Neural progenitor cell (in vitro differentiated cells): ENCODE results near the gene TREH. TPM values are rescaled to one million over a fixed set of nuclear protein-coding genes. Genes with fewer than 3 reads are reported as not detected.
A peak's percentile ranks its signal among the peaks of the same experiment; 100 is the strongest.

ENCODE experiments used
- DNase-seq: peaks from one replicate; pipeline ENCODE4 v3.0.0-alpha.2; 2016; ENCODE audit warnings: low spot score
- H2AFZ ChIP-seq: fragments of 200-600 bp; sonication (generic); replicated peaks from 2 replicates; pipeline ENCODE4 v1.6.1; 2016; ENCODE audit warnings: antibody characterized with exemption
- H3F3A ChIP-seq: fragments of 200-600 bp; sonication (generic); 2 replicates; pipeline ENCODE4 v1.6.1; 2016; ENCODE audit warnings: antibody characterized with exemption, low read depth
- H3K27ac ChIP-seq: fragments of 200-600 bp; sonication (generic); 2 replicates; pipeline ENCODE4 v1.5.1; 2016; ENCODE audit warnings: mild to moderate bottlenecking
- H3K27me3 ChIP-seq: fragments of 200-600 bp; sonication (generic); 2 replicates; pipeline ENCODE4 v1.6.1; 2016; ENCODE audit warnings: mild to moderate bottlenecking, moderate library complexity
- H3K36me3 ChIP-seq: fragments of 200-600 bp; sonication (generic); 2 replicates; pipeline ENCODE4 v1.5.1; 2016
- H3K4me1 ChIP-seq: fragments of 200-600 bp; sonication (generic); 2 replicates; pipeline ENCODE4 v1.6.1; 2016; ENCODE audit warnings: mixed run types
- H3K4me2 ChIP-seq: fragments of 200-600 bp; sonication (generic); 2 replicates; pipeline ENCODE4 v1.6.1; 2016
- H3K4me3 ChIP-seq: fragments of 200-600 bp; sonication (generic); 2 replicates; pipeline ENCODE4 v1.5.1; 2016
- H3K79me2 ChIP-seq: fragments of 200-600 bp; sonication (generic); 2 replicates; pipeline ENCODE4 v1.6.1; 2016; ENCODE audit warnings: low read depth
- H3K9ac ChIP-seq: fragments of 200-600 bp; sonication (generic); 2 replicates; pipeline ENCODE4 v1.6.1; 2016
- H3K9me3 ChIP-seq: fragments of 200-600 bp; sonication (generic); 2 replicates; pipeline ENCODE4 v1.5.1; 2016; ENCODE audit warnings: low read depth
- H4K20me1 ChIP-seq: fragments of 200-600 bp; sonication (generic); 2 replicates; pipeline ENCODE4 v1.6.1; 2016; ENCODE audit warnings: low read depth
- H3K27ac Mint-ChIP-seq: 3 replicates; pipeline ENCODE4 v1.8.0; 2021; ENCODE audit warnings: mixed read lengths
- H3K27me3 Mint-ChIP-seq: 2 replicates; pipeline ENCODE4 v1.8.0; 2022; ENCODE audit warnings: low read depth, mild to moderate bottlenecking, inconsistent platforms, moderate library complexity, mixed read lengths; ENCODE audit not compliant: insufficient read depth
- H3K36me3 Mint-ChIP-seq: 3 replicates; pipeline ENCODE4 v1.8.0; 2021; ENCODE audit warnings: mixed read lengths
- H3K4me1 Mint-ChIP-seq: 3 replicates; pipeline ENCODE4 v1.8.0; 2021; ENCODE audit warnings: mixed read lengths
- H3K4me3 Mint-ChIP-seq: 3 replicates; pipeline ENCODE4 v1.8.0; 2021; ENCODE audit warnings: mild to moderate bottlenecking, moderate library complexity, mixed read lengths
- H3K9me3 Mint-ChIP-seq: 3 replicates; pipeline ENCODE4 v1.8.0; 2020; ENCODE audit warnings: mixed read lengths
- CTCF ChIP-seq: fragments of 200-600 bp; sonication (generic); IDR thresholded peaks from 2 replicates; pipeline ENCODE4 v1.5.1; 2017; ENCODE audit warnings: antibody characterized with exemption, mild to moderate bottlenecking
- EZH2 ChIP-seq: fragments of 200-600 bp; sonication (generic); IDR thresholded peaks from 2 replicates; pipeline ENCODE4 v1.6.1; 2017; ENCODE audit warnings: antibody characterized with exemption, mild to moderate bottlenecking, moderate library complexity
- EZH2phosphoT487 ChIP-seq: fragments of 200-600 bp; sonication (generic); IDR thresholded peaks from 2 replicates; pipeline ENCODE4 v1.6.1; 2017; ENCODE audit warnings: antibody characterized with exemption
- total RNA-seq: library from RNA; depleted of rRNA; stranded (reverse); fragments of >200 nt; gene quantifications from 2 replicates; pipeline ENCODE4 v1.2.3, GENCODE V29; 2015; ENCODE audit warnings: low replicate concordance

TREH gene
- total RNA-seq, 1 donor from 2014 or later = not detected

- Mint-ChIP-seq H3K4me1 (peaks cover 2% of the 10 kb centered on the region), H3K36me3 (peaks cover 26% of the 10 kb centered on the region), H3K27me3 (peaks cover 5% of the 10 kb centered on the region), H3K27ac (peak overlapping the region; percentile 86), H3K9me3 (no peaks in the 10 kb centered on the region), H3K4me3 (no peak overlapping the region)
- Histone ChIP-seq H3K9me3 (no peaks in the 10 kb centered on the region), H2AFZ (no peak overlapping the region), H4K20me1 (no peaks in the 10 kb centered on the region), H3K4me1 (no peaks in the 10 kb centered on the region), H3K9ac (no peak overlapping the region), H3K79me2 (no peaks in the 10 kb centered on the region), H3K27ac (no peak overlapping the region), H3K4me3 (no peak overlapping the region), H3K27me3 (no peaks in the 10 kb centered on the region), H3K36me3 (no peaks in the 10 kb centered on the region), H3F3A (no peaks in the 10 kb centered on the region), H3K4me2 (no peak overlapping the region)
- TF ChIP-seq CTCF (no peak), EZH2 (no peak), EZH2phosphoT487 (no peak)
- DNase-seq = no peak
Measured at GRCh38 chr11:118651820-118652219, 27.6 kb downstream of the TREH start.

GRCh38 chr11:118650366-118650765 is 29.1 kb downstream of the TREH start:
- Mint-ChIP-seq H3K36me3 (peaks cover 32% of the 10 kb centered on the region), H3K9me3 (no peaks in the 10 kb centered on the region), H3K27me3 (peaks cover 5% of the 10 kb centered on the region), H3K27ac (no peak overlapping the region), H3K4me1 (no peaks in the 10 kb centered on the region), H3K4me3 (no peak overlapping the region)
- no peaks in the 10 kb centered on the region for H4K20me1 ChIP-seq
- no peak overlapping the region for H3K4me2 ChIP-seq
- H3K27ac ChIP-seq = no peak overlapping the region
- no peaks in the 10 kb centered on the region for H3K4me1 ChIP-seq
- TF ChIP-seq CTCF (no peak), EZH2 (no peak), EZH2phosphoT487 (no peak)
- no peaks in the 10 kb centered on the region for H3K36me3 ChIP-seq
- no peak overlapping the region for H2AFZ ChIP-seq
- H3K79me2 ChIP-seq = no peaks in the 10 kb centered on the region
- H3K4me3 ChIP-seq = no peak overlapping the region
- no peaks in the 10 kb centered on the region for H3F3A ChIP-seq
- no peaks in the 10 kb centered on the region for H3K27me3 ChIP-seq
- H3K9me3 ChIP-seq = no peaks in the 10 kb centered on the region
- H3K9ac ChIP-seq = no peak overlapping the region
- DNase-seq = no peak

GRCh38 chr11:118649941-118650340 is 29.5 kb downstream of the TREH start:
- Histone ChIP-seq H3K36me3 (no peaks in the 10 kb centered on the region), H3K79me2 (no peaks in the 10 kb centered on the region), H3F3A (no peaks in the 10 kb centered on the region), H3K9ac (no peak overlapping the region), H3K27me3 (no peaks in the 10 kb centered on the region), H3K4me1 (no peaks in the 10 kb centered on the region), H3K4me3 (no peak overlapping the region), H3K4me2 (no peak overlapping the region), H2AFZ (no peak overlapping the region), H3K9me3 (no peaks in the 10 kb centered on the region), H3K27ac (no peak overlapping the region), H4K20me1 (no peaks in the 10 kb centered on the region)
- Mint-ChIP-seq H3K27ac (no peak overlapping the region), H3K4me1 (no peaks in the 10 kb centered on the region), H3K9me3 (no peaks in the 10 kb centered on the region), H3K36me3 (peaks cover 32% of the 10 kb centered on the region), H3K4me3 (no peak overlapping the region), H3K27me3 (peaks cover 5% of the 10 kb centered on the region)
- no peak for DNase-seq
- TF ChIP-seq EZH2phosphoT487 (no peak), EZH2 (no peak), CTCF (no peak)
